Keratinocyte (primary cell): ENCODE measurements around the gene NOVA2.

Experiments used
- EZH2 ChIP-seq: IDR thresholded peaks from one replicate; pipeline ENCODE4 v1.6.1; 2012; ENCODE audit warnings: inconsistent platforms, mild to moderate bottlenecking, low read length, moderate library complexity
- TF ChIP-seq, protein P1 (sequence below), 3 experiments: IDR thresholded peaks in 1 of 3; conservative IDR thresholded peaks in 1 of 3; optimal IDR thresholded peaks in 1 of 3; 2 replicates in 2 of 3; 3 replicates in 1 of 3; pipeline versions ENCODE3 to v1.5.1; 2011; ENCODE audit warnings: low read length in 3 of 3, mild to moderate bottlenecking in 3 of 3, moderate library complexity in 2 of 3, control low read depth in 1 of 3, inconsistent platforms in 1 of 3; ENCODE audit not compliant: insufficient read depth in 2 of 3; ENCODE audit errors: extremely low read depth in 1 of 3

DNA sequence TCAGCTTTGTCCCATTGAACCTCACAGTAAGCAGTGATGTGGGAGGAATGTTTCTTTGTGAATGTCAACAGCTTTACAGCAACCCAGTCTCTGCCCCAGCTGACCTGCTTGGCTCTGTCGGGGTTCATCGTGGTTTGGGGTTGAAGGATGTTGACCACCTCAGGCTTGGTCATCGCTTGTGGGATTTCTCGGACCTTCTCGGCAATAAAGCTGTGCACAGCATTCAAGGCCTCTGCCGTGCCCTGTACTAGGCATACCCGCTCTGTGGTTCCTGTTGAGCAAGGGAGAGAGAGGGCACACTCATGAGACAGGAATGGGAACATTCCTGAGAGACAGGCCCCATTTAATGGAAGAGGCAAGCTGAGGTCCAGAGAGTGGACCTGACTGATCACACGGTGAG is 20.0 kb downstream of the NOVA2 start:
- TF ChIP-seq EZH2: no peak
- TF ChIP-seq, protein P1, sequence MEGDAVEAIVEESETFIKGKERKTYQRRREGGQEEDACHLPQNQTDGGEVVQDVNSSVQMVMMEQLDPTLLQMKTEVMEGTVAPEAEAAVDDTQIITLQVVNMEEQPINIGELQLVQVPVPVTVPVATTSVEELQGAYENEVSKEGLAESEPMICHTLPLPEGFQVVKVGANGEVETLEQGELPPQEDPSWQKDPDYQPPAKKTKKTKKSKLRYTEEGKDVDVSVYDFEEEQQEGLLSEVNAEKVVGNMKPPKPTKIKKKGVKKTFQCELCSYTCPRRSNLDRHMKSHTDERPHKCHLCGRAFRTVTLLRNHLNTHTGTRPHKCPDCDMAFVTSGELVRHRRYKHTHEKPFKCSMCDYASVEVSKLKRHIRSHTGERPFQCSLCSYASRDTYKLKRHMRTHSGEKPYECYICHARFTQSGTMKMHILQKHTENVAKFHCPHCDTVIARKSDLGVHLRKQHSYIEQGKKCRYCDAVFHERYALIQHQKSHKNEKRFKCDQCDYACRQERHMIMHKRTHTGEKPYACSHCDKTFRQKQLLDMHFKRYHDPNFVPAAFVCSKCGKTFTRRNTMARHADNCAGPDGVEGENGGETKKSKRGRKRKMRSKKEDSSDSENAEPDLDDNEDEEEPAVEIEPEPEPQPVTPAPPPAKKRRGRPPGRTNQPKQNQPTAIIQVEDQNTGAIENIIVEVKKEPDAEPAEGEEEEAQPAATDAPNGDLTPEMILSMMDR (optimal IDR thresholded peaks at IDR 0.05 in 1 of 3, IDR thresholded peaks at IDR 0.05 in 1 of 3, conservative IDR thresholded peaks at IDR 0.05 in 1 of 3; ENCODE audit: extremely low read depth in 1 of 3, insufficient read depth in 2 of 3, low read length in 3 of 3): no peak
